ENCODE measurements around the gene IGF2BP2.
"Not testable (repeated sequence)": the region's sequence is repeated elsewhere in the genome, so short reads cannot be mapped to it uniquely, and the experiment has no call there.

The IGF2BP2 gene

GRCh38 chr3:185831990-185832389 lies 7.1 kb upstream of the IGF2BP2 start:
- DNase-seq: no peak

- DNase-seq: no peak
Measured at GRCh38 chr3:185831195-185831594, 6.4 kb upstream of the IGF2BP2 start.

- no peak for DNase-seq
Measured at GRCh38 chr3:185830018-185830797, 5.4 kb upstream of the IGF2BP2 start.

- no peak for DNase-seq
Measured at GRCh38 chr3:185828755-185829154, 3.9 kb upstream of the IGF2BP2 start.

- no peak for DNase-seq
Measured at GRCh38 chr3:185827595-185828344, 2.9 kb upstream of the IGF2BP2 start.

GRCh38 chr3:185825639-185826481 lies 1.0 kb upstream of the IGF2BP2 start:
- DNase-seq: peak; percentile 8 to 17

- DNase-seq: no peak
Measured at GRCh38 chr3:185824051-185825005, 514 bp downstream of the IGF2BP2 start.

GRCh38 chr3:185823078-185824044 lies 1.5 kb downstream of the IGF2BP2 start:
- DNase-seq: peak in 1 of 2 experiments; percentile 9

GRCh38 chr3:185822221-185823000 lies 2.4 kb downstream of the IGF2BP2 start:
- DNase-seq: no peak

GRCh38 chr3:185820973-185821758 lies 3.7 kb downstream of the IGF2BP2 start:
- DNase-seq: no peak

GRCh38 chr3:185818267-185818875 lies 6.5 kb downstream of the IGF2BP2 start:
- DNase-seq: no peak

- no peak for DNase-seq
Measured at GRCh38 chr3:185815391-185816282, 9.2 kb downstream of the IGF2BP2 start.

GRCh38 chr3:185813691-185814215 lies 11.1 kb downstream of the IGF2BP2 start:
- DNase-seq: no peak

- no peak for DNase-seq
Measured at GRCh38 chr3:185813205-185813604, 11.6 kb downstream of the IGF2BP2 start.

- DNase-seq: no peak
Measured at GRCh38 chr3:185807445-185808068, 17.3 kb downstream of the IGF2BP2 start.

GRCh38 chr3:185798831-185799110 lies 26.1 kb downstream of the IGF2BP2 start:
- DNase-seq: not testable (repeated sequence)
